B cell (primary cell): ENCODE results near the gene MAD1L1. TPM values are rescaled to one million over a fixed set of nuclear protein-coding genes. Genes with fewer than 3 reads are reported as not detected.
A peak's percentile ranks its signal among the peaks of the same experiment; 100 is the strongest.

Source experiments
- ATAC-seq: fragments of 200-7000 bp; cut with Tn5 transposase; one replicate; pipeline ENCODE4 v1.10.0; 2021; ENCODE audit warnings: low read depth, mild to moderate bottlenecking, moderate number of reproducible peaks, moderate library complexity
- CTCF ChIA-PET: fragments of 350-600 bp; sonication (Branson Sonifier 250); formaldehyde crosslinking; loops from one replicate; lab custom pipeline; 2021; ENCODE audit warnings: antibody characterized with exemption, inconsistent platforms; lab: Charles Lee
- POLR2A ChIA-PET: fragments of 350-600 bp; sonication (Branson Sonifier 250); formaldehyde crosslinking; loops from one replicate; lab custom pipeline; 2021; ENCODE audit warnings: antibody characterized with exemption; lab: Charles Lee
- DNase-seq: peaks from one replicate; pipeline ENCODE4 v3.0.0; 2013
- H2AFZ ChIP-seq: 2 replicates; pipeline ENCODE4 v1.6.1; 2012; ENCODE audit warnings: mild to moderate bottlenecking, low read depth, low read length; ENCODE audit not compliant: insufficient read depth, poor library complexity, severe bottlenecking
- H3K27ac ChIP-seq, 2 donors: 1 replicate in 1 of 2; 2 replicates in 1 of 2; pipeline ENCODE4 v1.5.1; 2012 to 2013; ENCODE audit warnings: low read length in 2 of 2, mild to moderate bottlenecking in 2 of 2, moderate library complexity in 1 of 2
- H3K27me3 ChIP-seq, 4 experiments: fragments of 200-600 bp in 1 of 4; sonication (generic) in 1 of 4; replicated peaks in 1 of 4; 1 replicate in 2 of 4; 2 replicates in 2 of 4; pipeline versions ENCODE4 v1.6.1 to v1.7.0; 2013 to 2016; ENCODE audit warnings: low read length in 3 of 4, mild to moderate bottlenecking in 2 of 4, mixed read lengths in 1 of 4, moderate library complexity in 1 of 4; ENCODE audit not compliant: insufficient read depth in 4 of 4, control insufficient read depth in 3 of 4; ENCODE audit errors: control extremely low read depth in 1 of 4
- H3K36me3 ChIP-seq, 2 experiments: replicated peaks in 1 of 2; 1 replicate in 1 of 2; 2 replicates in 1 of 2; pipeline versions ENCODE4 v1.6.1 to v1.7.1; 2013; ENCODE audit warnings: low read length in 1 of 2; ENCODE audit not compliant: insufficient read depth in 2 of 2, control insufficient read depth in 1 of 2; ENCODE audit errors: control extremely low read depth in 1 of 2, extremely low read depth in 1 of 2
- H3K4me1 ChIP-seq, 2 donors: fragments of 200-600 bp in 1 of 2; sonication (generic) in 1 of 2; 1 replicate in 1 of 2; 2 replicates in 1 of 2; pipeline versions ENCODE4 v1.5.1 to v1.6.1; 2013 to 2017; ENCODE audit warnings: low read length in 2 of 2; ENCODE audit not compliant: control insufficient read depth in 2 of 2, insufficient read depth in 2 of 2
- H3K4me2 ChIP-seq: replicated peaks from 2 replicates; pipeline ENCODE3; 2012; ENCODE audit warnings: mild to moderate bottlenecking, low read depth, low read length; ENCODE audit not compliant: poor library complexity, severe bottlenecking
- H3K4me3 ChIP-seq, 5 experiments: fragments of 200-600 bp in 1 of 5; sonication (generic) in 1 of 5; 1 replicate in 3 of 5; 2 replicates in 2 of 5; pipeline versions ENCODE4 v1.5.1 to v1.7.0; 2011 to 2016; ENCODE audit warnings: low read length in 4 of 5, mild to moderate bottlenecking in 4 of 5, low read depth in 2 of 5, control low read depth in 1 of 5, moderate library complexity in 1 of 5; ENCODE audit not compliant: insufficient read depth in 1 of 5; ENCODE audit errors: control extremely low read depth in 1 of 5, extremely low read depth in 1 of 5
- H3K79me2 ChIP-seq: fragments of 200-600 bp; sonication (generic); one replicate; pipeline ENCODE4 v1.6.0; 2016; ENCODE audit warnings: low read length; ENCODE audit not compliant: control insufficient read depth, insufficient read depth
- H3K9ac ChIP-seq: fragments of 200-600 bp; sonication (generic); 2 replicates; pipeline ENCODE4 v1.6.1; 2017; ENCODE audit warnings: mild to moderate bottlenecking, low read length, moderate library complexity
- H3K9me3 ChIP-seq, 3 donors: one replicate each; pipeline versions ENCODE4 v1.6.1 to v1.7.1; 2013; ENCODE audit warnings: low read length in 2 of 3; ENCODE audit not compliant: control insufficient read depth in 2 of 3, insufficient read depth in 1 of 3; ENCODE audit errors: control extremely low read depth in 1 of 3
- H4K20me1 ChIP-seq: 2 replicates; pipeline ENCODE4 v1.6.0; 2012; ENCODE audit warnings: mild to moderate bottlenecking, low read length; ENCODE audit not compliant: insufficient read depth, control insufficient read depth, poor library complexity, severe bottlenecking
- H3K27ac Mint-ChIP-seq: one replicate; pipeline ENCODE4 v1.8.0; 2021; ENCODE audit warnings: mixed read lengths
- H3K27me3 Mint-ChIP-seq: one replicate; pipeline ENCODE4 v1.8.0; 2021; ENCODE audit warnings: mixed read lengths
- H3K4me1 Mint-ChIP-seq: one replicate; pipeline ENCODE4 v1.8.0; 2021; ENCODE audit warnings: mixed read lengths
- H3K4me3 Mint-ChIP-seq: one replicate; pipeline ENCODE4 v1.8.0; 2021; ENCODE audit warnings: mixed read lengths
- H3K9me3 Mint-ChIP-seq: one replicate; pipeline ENCODE4 v1.8.0; 2022; ENCODE audit warnings: mixed read lengths; ENCODE audit not compliant: insufficient read depth
- CTCF ChIP-seq: fragments of 200-600 bp; IDR thresholded peaks from one replicate; pipeline ENCODE4 v1.8.0; 2022; ENCODE audit warnings: antibody characterized with exemption, mild to moderate bottlenecking
- EZH2 ChIP-seq: IDR thresholded peaks from 2 replicates; pipeline ENCODE4 v1.6.1; 2012; ENCODE audit warnings: borderline replicate concordance, low read depth, mild to moderate bottlenecking, moderate library complexity, low read length; ENCODE audit not compliant: insufficient read depth, poor library complexity, severe bottlenecking
- WGBS: methylation state at CpG from one replicate; pipeline ENCODE4 v1.1.5; 2013; ENCODE audit warnings: missing lambda C conversion rate; ENCODE audit not compliant: insufficient coverage; 5-methylcytosine and 5-hydroxymethylcytosine counted together
- intact Hi-C: fragments of 100-400 bp; cut with micrococcal nuclease; formaldehyde crosslinking; loops from one replicate; pipeline ENCODE4 v1.10.0; 2022
- polyA plus RNA-seq: library from polyadenylated mRNA; depleted of rRNA; stranded (reverse); fragments of >200 nt; gene quantifications from 2 replicates; pipeline ENCODE4 v1.2.3, GENCODE V29; 2012
- total RNA-seq, 2 donors: library from RNA; stranded (reverse); fragments of 120-200 nt in 1 of 2; gene quantifications; 1 replicate in 1 of 2; 2 replicates in 1 of 2; pipeline versions ENCODE4 v1.2.3 to v1.2.4, GENCODE V29; 2013 to 2022

Gene MAD1L1
- total and polyA plus RNA-seq, 2 donors (not counting 1 experiment from before 2014, with no cell fraction given), result 86.7 to 110 TPM

- H4K20me1 ChIP-seq, result peaks cover 92% of the 10 kb centered on the region
- Mint-ChIP-seq H3K27ac (no peak overlapping the region), H3K4me3 (no peak overlapping the region), H3K4me1 (peaks cover 12% of the 10 kb centered on the region), H3K27me3 (no peaks in the 10 kb centered on the region), H3K9me3 (no peaks in the 10 kb centered on the region)
- no peak overlapping the region for H3K9ac ChIP-seq
- no peak overlapping the region for H2AFZ ChIP-seq
- peaks cover 65% of the 10 kb centered on the region for H3K79me2 ChIP-seq
- H3K9me3 ChIP-seq, result no peaks in the 10 kb centered on the region
- no peak for TF ChIP-seq CTCF
- no peak for TF ChIP-seq EZH2
- CTCF ChIA-PET, result no interaction called here
- intact Hi-C loops, result no loop called here
- H3K36me3 ChIP-seq, result peaks cover 0 to 3% of the 10 kb centered on the region in 2 experiments
- ATAC-seq (no peak), DNase-seq (no peak)
- H3K27me3 ChIP-seq, result no peaks in the 10 kb centered on the region
- H3K4me3 ChIP-seq, result no peak overlapping the region
- POLR2A ChIA-PET, result interaction anchor here (0.7 kb wide), 1 partner anchor 19 kb away, joined by 3 read pairs; no protein-coding TSS in a partner anchor
- WGBS, result 97% methylated on average over 38 of the region's 40 CpGs
- no peak overlapping the region for H3K27ac ChIP-seq
- peaks cover 4 to 14% of the 10 kb centered on the region in 2 donors for H3K4me1 ChIP-seq
- peak overlapping the region; percentile 30 for H3K4me2 ChIP-seq
These were observed 369.4 kb downstream of the MAD1L1 start for GRCh38 chr7:1863091-1863900.

- H3K27ac Mint-ChIP-seq, result peak overlapping the region; percentile 37
- no peak for ATAC-seq
These were observed 370.2 kb downstream of the MAD1L1 start for GRCh38 chr7:1862560-1862959.

More at GRCh38 chr7:1862560-1862959, 370.2 kb downstream of the MAD1L1 start:
- TF ChIP-seq EZH2 (no peak), CTCF (no peak)
- Mint-ChIP-seq H3K4me1 (peaks cover 12% of the 10 kb centered on the region), H3K9me3 (no peaks in the 10 kb centered on the region), H3K27me3 (no peaks in the 10 kb centered on the region), H3K4me3 (no peak overlapping the region)
- POLR2A ChIA-PET, result interaction anchor here (0.7 kb wide), 1 partner anchor 18 kb away, joined by 3 read pairs; no protein-coding TSS in a partner anchor
- DNase-seq, result no peak
- peak overlapping the region in 1 of 2 donors; percentile 25 for H3K27ac ChIP-seq
- peak overlapping the region; percentile 30 for H3K4me2 ChIP-seq
- H3K79me2 ChIP-seq, result peaks cover 67% of the 10 kb centered on the region
- H3K9me3 ChIP-seq, result no peaks in the 10 kb centered on the region
- intact Hi-C loops, result no loop called here
- H3K9ac ChIP-seq, result no peak overlapping the region
- H3K27me3 ChIP-seq, result no peaks in the 10 kb centered on the region
- H2AFZ ChIP-seq, result no peak overlapping the region
- H3K4me3 ChIP-seq, result no peak overlapping the region
- WGBS, result 11% methylated on average over 5 of the region's 9 CpGs
- peaks cover 0 to 3% of the 10 kb centered on the region in 2 experiments for H3K36me3 ChIP-seq
- CTCF ChIA-PET, result no interaction called here
- H3K4me1 ChIP-seq, result peaks cover 4 to 14% of the 10 kb centered on the region in 2 donors
- peaks cover 94% of the 10 kb centered on the region for H4K20me1 ChIP-seq
